Activated effector memory CD4-positive, alpha-beta T cell treated with anti-CD3 and anti-CD28 coated beads, Interleukin-2, amount 50 U/mL, for 16 hours (primary cell): ENCODE measurements around the gene MMP14.
A peak's percentile ranks its signal among the peaks of the same experiment; 100 is the strongest.

ENCODE experiments used
- DNase-seq: peaks from one replicate; pipeline ENCODE4 v3.0.0-alpha.2; 2020

The MMP14 gene

DNA sequence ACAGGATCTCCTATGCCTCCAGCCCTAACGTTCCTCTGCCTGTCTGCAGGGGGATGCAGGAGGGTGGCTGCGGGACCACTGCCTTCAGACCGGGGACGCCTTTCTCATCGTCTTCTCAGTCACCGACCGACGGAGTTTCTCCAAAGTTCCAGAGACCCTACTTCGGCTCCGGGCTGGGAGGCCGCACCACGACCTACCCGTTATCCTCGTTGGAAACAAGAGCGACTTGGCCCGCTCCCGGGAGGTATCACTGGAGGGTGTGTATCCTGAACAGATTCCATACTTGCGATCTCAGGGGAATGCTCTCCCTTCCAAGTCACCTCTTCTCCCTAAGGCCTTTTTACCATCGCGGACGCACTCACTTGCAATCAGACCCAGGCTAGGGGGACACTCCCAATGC, 49.6 kb downstream of the MMP14 start:
- no peak for DNase-seq

- peak; percentile 92 for DNase-seq
These were observed 50.3 kb downstream of the MMP14 start for GRCh38 chr14:22886500-22887259.

GRCh38 chr14:22887260-22887989, 51.0 kb downstream of the MMP14 start:
- DNase-seq = peak; percentile 76

DNA sequence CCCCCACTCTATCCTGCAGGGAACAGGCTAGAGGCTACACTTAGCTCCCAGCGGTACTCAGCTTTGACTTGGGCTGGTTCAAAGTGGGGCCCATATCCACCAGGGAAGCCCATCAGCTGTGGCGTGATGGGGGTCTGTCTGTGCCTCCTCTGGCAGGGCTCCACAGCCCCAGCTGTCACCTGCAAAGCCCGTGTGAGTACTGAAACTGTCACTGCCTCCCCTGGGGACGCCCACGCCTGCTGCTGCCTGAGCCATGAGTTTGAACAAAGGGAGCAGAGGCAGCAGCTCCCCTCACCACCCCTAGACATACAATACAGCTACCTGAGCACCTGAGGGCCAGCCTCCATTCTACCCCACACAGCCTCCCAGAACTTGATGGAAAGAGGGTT, 51.6 kb downstream of the MMP14 start:
- peak; percentile 85 for DNase-seq

DNA sequence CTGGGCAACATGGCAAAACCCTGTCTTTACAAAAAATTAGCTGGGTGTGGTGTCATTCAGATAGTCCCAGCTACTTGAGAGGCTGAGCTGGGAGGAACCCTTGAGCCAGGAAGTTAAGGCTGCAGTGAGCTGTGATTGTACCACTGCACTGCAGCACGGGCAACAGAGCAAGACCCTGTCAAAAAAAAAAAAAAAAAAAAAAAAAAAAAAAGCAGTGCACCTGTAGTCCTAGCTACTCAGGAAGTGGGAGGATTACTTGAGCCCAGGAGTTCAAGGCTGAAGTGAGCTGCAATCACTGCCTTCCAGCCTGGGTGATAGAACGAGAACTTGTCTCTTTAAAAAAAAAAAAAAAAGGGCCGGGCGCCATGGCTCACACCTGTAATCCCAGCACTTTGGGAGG, 52.3 kb downstream of the MMP14 start:
- no peak for DNase-seq

GRCh38 chr14:22890416-22890815, 54.0 kb downstream of the MMP14 start:
- DNase-seq = no peak

DNA sequence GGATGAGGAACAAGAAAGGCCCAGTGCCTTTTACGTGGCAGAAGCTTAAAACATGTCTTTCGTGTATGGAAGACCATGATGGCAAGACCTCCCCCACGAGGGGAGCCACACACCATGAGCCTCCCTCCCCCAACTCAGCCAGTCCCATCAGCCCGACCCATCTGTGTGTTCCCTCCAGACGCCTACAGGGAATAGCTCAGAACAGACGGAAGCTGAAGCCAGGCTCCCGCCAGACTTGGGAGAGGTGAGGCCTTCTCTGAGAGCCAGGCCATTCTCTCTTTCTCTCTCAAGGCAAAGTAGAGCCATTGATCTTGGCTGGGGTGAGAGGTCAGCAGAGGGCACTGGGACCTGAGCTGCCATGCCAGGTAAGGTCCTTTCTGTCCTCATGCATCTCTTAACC, 56.1 kb downstream of the MMP14 start:
- no peak for DNase-seq

GRCh38 chr14:22893706-22894105, 57.3 kb downstream of the MMP14 start:
- DNase-seq = no peak

DNA sequence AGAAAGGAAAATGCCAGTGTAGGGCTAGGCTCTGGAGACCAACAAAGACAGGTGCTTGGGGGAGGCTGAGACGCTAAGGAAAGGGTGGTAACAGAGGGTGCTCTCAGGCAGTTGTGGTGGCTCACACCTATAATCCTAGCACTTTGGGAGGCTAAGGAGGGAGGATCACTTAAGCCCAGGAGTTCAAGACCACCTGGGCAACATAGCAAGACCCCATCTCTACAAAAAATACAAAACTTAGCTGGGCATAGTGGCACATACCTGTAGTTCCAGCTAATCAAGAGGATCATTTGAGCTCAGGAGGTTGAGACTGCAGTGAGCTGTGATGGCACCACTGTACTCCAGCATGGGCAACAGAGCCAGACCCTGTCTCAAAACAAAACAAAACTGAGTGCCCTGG, 59.0 kb downstream of the MMP14 start:
- no peak for DNase-seq

- DNase-seq = no peak
These were observed 60.0 kb downstream of the MMP14 start for GRCh38 chr14:22896356-22896755.

DNA sequence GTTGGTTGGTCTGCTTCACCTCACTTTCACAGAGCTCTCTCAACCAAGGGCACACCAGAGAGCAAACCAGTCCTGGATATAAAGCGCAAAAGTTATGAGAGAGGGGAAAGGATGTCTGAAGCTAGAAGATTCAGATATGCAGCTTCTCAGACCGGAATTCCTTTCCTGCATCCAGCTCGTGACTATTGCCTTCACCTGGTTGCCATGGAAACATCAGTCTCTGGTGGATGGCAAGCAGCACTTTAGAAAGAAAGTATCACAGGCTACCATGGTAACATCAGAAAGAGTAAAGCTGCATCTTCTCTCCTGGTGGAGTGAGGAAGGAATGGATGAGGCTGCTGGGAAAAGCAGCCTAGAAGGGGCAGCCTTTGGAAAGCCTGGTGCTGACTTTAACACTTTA, 60.4 kb downstream of the MMP14 start:
- no peak for DNase-seq

GRCh38 chr14:22897357-22897756, 61.0 kb downstream of the MMP14 start:
- DNase-seq = no peak
